Peyer's patch (tissue), 4 donors: Measurements from ENCODE around the gene MYRIP.

Source experiments
- POLR2A ChIP-seq, 2 donors: fragments of 450-650 bp; IDR thresholded peaks; one replicate each; pipeline ENCODE4 v1.5.1; 2017; ENCODE audit warnings: antibody characterized with exemption in 2 of 2, mild to moderate bottlenecking in 2 of 2, moderate library complexity in 2 of 2
- TF ChIP-seq, protein P1 (sequence below), 6 experiments: fragments of 450-650 bp in 4 of 6; fragments of 200-600 bp in 2 of 6; sonication (generic) in 1 of 6; IDR thresholded peaks; one replicate each; pipeline ENCODE4 v1.5.1; 2017 to 2019; ENCODE audit warnings: antibody characterized with exemption in 6 of 6, mild to moderate bottlenecking in 3 of 6, moderate library complexity in 1 of 6

DNA sequence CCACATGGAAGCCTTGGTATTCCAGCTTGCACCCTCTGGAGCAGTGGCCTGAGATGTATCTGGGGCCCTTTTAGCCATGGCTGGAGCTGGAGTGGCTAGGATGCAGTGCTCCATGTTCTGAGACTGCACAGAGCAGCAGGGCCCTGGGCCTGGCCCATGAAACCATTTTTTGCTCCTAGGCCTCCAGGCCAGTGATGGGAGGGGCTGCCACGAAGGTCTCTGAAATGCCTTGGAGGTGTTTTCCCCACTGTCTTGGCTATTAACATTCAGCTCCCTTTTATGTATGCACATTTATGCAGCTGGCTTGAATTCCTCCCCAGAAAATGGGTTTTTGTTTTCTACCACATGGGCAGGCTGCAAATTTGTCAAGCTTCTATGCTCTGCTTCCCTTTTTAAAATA lies 43.0 kb upstream of the MYRIP start:
- TF ChIP-seq, protein P1, sequence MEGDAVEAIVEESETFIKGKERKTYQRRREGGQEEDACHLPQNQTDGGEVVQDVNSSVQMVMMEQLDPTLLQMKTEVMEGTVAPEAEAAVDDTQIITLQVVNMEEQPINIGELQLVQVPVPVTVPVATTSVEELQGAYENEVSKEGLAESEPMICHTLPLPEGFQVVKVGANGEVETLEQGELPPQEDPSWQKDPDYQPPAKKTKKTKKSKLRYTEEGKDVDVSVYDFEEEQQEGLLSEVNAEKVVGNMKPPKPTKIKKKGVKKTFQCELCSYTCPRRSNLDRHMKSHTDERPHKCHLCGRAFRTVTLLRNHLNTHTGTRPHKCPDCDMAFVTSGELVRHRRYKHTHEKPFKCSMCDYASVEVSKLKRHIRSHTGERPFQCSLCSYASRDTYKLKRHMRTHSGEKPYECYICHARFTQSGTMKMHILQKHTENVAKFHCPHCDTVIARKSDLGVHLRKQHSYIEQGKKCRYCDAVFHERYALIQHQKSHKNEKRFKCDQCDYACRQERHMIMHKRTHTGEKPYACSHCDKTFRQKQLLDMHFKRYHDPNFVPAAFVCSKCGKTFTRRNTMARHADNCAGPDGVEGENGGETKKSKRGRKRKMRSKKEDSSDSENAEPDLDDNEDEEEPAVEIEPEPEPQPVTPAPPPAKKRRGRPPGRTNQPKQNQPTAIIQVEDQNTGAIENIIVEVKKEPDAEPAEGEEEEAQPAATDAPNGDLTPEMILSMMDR (IDR thresholded peaks at IDR 0.05) = no peak
- no peak for TF ChIP-seq POLR2A (IDR thresholded peaks at IDR 0.05)
